Upper lobe of right lung (tissue), 1 donor: ENCODE measurements around the gene NHLRC4. TPM values are rescaled to one million over a fixed set of nuclear protein-coding genes. Genes with fewer than 3 reads are reported as not detected.

Experiments
- ATAC-seq: fragments of 200-7000 bp; cut with Tn5 transposase; one replicate; pipeline ENCODE4 v1.9.1; 2020; ENCODE audit warnings: mild to moderate bottlenecking, moderate library complexity
- DNase-seq: peaks from one replicate; pipeline ENCODE4 v3.0.0-alpha.2; 2020
- H3K27ac ChIP-seq: fragments of 200-600 bp; one replicate; pipeline ENCODE4 v1.8.0; 2022
- H3K27me3 ChIP-seq: fragments of 200-600 bp; one replicate; pipeline ENCODE4 v1.8.0; 2022; ENCODE audit warnings: mild to moderate bottlenecking
- H3K36me3 ChIP-seq: fragments of 200-600 bp; one replicate; pipeline ENCODE4 v1.8.0; 2022
- H3K4me1 ChIP-seq: fragments of 200-600 bp; one replicate; pipeline ENCODE4 v1.8.0; 2022
- H3K4me3 ChIP-seq: fragments of 200-600 bp; one replicate; pipeline ENCODE4 v1.8.0; 2022; ENCODE audit warnings: mild to moderate bottlenecking
- H3K9me3 ChIP-seq: fragments of 200-600 bp; one replicate; pipeline ENCODE4 v1.8.0; 2022
- CTCF ChIP-seq: fragments of 200-600 bp; IDR thresholded peaks from one replicate; pipeline ENCODE4 v1.8.0; 2022; ENCODE audit warnings: antibody characterized with exemption
- intact Hi-C: fragments of 100-400 bp; cut with DNase I; formaldehyde crosslinking; loops from one replicate; pipeline ENCODE4 v1.11.0; 2022
- total RNA-seq: library from RNA; stranded (reverse); fragmentation: NEBNext Ultra II Directional; extraction: Animal tissue kit (Norgen Biotek cat#: 25700); gene quantifications from one replicate; pipeline ENCODE4 v1.2.1, GENCODE V29; 2021
- donor health status: DM: no; HTN: yes; CAD: no; lungs with severe emphysema.

The NHLRC4 gene
- total RNA-seq, 1 donor from 2014 or later = 0.98 TPM

DNA sequence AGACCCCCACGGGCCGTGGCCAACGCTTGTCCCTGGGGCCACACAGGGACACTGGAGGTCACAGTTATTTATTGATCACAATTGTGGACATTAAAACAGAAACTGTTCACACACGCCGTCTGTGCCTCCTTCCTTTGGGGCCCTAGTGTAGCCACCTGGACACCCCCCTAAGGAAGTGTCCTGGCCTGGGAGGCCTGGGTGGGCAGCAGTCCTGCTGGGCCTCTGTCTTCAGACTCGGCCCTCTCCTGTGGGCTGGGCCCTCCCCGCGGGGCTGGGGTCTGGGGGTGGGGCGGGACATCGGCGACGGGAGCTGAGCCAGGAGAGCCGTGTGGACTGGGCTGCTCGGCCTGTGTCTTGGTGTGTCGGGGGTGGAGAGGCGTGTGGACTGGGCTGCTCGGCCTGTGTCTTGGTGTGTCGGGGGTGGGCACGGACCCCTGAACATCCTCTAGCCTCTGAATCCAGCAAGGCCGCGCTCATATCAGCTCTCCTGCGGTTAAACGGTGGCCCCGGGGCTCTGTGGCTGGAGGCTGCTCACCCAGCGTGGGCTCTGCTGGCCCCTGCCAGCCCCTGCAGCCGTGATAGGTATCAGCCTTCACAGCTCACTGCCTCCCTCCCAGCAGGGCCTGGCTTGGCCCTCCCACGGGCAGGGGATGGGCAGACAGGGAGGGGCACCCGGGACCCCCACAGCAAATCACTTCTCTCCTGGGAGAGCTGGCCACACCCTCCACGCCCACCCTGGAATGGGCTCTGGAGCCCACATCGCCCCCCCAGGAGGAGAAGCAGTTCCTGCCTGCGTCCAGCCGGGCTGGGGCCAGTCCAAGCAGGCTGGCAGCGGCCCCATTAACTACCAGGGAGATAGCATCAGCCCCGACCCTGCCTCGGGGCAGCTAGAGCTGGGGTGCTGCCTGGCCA lies 1.1 kb upstream of the NHLRC4 start:
- intact Hi-C loops = no loop called here
- H3K27ac ChIP-seq = no peak overlapping the region
- H3K27me3 ChIP-seq = peaks cover 14% of the 10 kb centered on the region
- no peak overlapping the region for H3K4me3 ChIP-seq
- H3K9me3 ChIP-seq = no peaks in the 10 kb centered on the region
- TF ChIP-seq CTCF = no peak
- DNase-seq = no peak
- peaks cover 36% of the 10 kb centered on the region for H3K4me1 ChIP-seq
- H3K36me3 ChIP-seq = no peaks in the 10 kb centered on the region
- no peak for ATAC-seq

DNA sequence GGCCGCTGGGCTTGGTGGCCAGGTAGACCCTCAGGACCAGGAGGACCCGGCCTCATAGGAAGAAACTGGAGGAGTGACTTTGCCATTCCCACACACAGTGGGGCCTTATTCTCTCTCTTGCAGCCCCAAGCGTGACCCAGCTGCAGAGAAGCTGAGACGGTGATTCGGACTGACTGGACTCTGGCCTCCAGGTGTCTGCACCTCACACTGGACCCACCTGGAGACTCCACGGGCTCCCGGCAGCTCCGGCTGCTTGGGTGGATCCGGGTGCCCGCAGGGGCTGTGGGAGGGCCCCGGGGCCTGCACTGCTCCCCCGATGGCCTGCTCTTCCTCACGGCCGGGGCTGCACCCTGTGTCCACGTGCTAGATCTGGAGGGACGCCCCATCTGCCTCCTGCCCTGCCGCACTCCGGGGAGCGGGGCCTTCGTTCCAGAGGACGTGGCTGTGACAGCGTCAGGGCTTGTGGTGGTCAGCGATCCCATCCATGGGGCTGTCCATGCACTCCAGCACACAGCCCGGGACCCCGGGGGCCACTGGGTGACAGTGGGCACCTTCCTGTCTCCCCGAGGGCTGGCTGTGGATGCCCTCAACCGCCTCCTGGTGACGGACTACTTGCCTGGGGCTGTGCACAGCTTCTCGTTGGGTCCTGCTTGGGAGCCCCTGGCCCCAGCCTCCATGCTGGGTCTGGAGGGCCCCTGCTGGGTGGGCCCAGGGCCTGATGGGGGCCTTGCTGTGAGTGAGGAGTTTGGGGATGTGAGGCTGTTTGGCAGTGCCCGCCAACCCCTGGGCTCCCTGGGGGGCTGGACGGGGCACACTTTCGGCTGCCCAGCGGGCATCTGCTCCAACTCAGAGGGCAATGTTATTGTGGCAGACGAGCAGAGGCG lies 810 bp downstream of the NHLRC4 start:
- peak overlapping the region; percentile 28 for H3K27ac ChIP-seq
- no peak for ATAC-seq
- H3K9me3 ChIP-seq = no peaks in the 10 kb centered on the region
- H3K27me3 ChIP-seq = no peaks in the 10 kb centered on the region
- H3K36me3 ChIP-seq = no peaks in the 10 kb centered on the region
- H3K4me3 ChIP-seq = peak overlapping the region; percentile 50
- no peak for TF ChIP-seq CTCF
- no peak for DNase-seq
- H3K4me1 ChIP-seq = peaks cover 37% of the 10 kb centered on the region
- intact Hi-C loops = no loop called here

DNA sequence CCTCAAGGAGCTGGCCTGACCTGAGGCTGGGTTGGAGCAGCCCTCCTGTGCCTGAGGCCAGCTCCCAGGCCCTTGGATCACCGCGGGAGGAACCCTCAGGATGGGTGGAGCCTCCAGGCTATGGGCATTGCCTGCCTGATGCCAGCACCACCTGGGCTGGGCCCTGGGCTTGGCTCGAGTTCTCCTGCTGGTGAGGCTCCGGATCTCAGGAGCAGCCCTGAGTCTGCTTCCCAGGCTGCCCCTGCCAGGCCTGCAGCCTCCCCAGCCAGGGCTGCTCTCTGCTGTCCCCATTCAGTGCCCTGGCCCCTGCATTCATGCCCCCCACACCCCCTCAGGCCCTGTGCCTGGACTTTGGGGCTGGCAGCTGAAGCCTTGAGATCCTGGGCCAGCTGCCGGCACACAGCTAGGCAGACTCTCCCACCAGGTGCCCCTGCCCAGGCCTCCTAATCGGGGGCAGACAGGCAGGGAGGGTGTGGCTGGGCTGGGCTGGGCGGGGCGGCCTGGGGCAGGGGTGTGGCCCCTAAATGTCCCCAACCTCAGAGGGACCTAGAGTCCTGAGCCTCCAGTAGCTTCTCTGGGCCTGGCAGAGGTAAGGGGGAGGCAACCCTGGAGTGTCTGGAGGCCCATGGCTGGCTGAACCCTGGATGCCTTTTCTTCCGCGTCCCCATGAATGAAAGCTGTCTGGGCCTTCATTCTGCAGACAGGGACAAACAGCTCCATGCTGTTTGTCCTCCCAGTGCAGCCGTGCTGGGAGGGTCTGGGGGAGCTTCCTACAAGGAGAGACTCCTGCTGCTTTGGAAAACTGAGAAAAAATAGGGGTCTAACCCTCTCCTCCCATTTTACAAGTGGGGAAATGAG lies 1.8 kb downstream of the NHLRC4 start:
- Histone ChIP-seq H3K27me3 (no peaks in the 10 kb centered on the region), H3K4me3 (peak overlapping the region; percentile 85), H3K36me3 (no peaks in the 10 kb centered on the region), H3K27ac (peak overlapping the region; percentile 87), H3K9me3 (no peaks in the 10 kb centered on the region), H3K4me1 (peaks cover 37% of the 10 kb centered on the region)
- ATAC-seq = no peak
- intact Hi-C loops = no loop called here
- TF ChIP-seq CTCF = no peak
- DNase-seq = no peak

- Histone ChIP-seq H3K9me3 (no peaks in the 10 kb centered on the region), H3K4me3 (peak within 1 kb of the TSS; percentile 85), H3K27me3 (no peaks in the 10 kb centered on the region), H3K27ac (peak within 1 kb of the TSS; percentile 87), H3K36me3 (peaks cover 2% of the 10 kb centered on the region), H3K4me1 (peaks cover 37% of the 10 kb centered on the region)
- DNase-seq (peak; percentile 84), ATAC-seq (peak; percentile 74)
- intact Hi-C loops = no loop called here
- no peak for TF ChIP-seq CTCF
Measured at GRCh38 chr16:569445-570254, 2.8 kb downstream of the NHLRC4 start, which contains the start of gene PIGQ. Gene PIGQ (plus strand): TSS chr16:569968. CDS start chr16:574075, 4,107 bp downstream.
